GM18870 (cell line): ENCODE measurements around the gene KIF27.
"Not testable (repeated sequence)": the region's sequence is repeated elsewhere in the genome, so short reads cannot be mapped to it uniquely, and the experiment has no call there.

Experiments used
- ATAC-seq: cut with Tn5 transposase; IDR thresholded peaks from one replicate; pipeline ENCODE4 v1.9.1; 2021; ENCODE audit warnings: moderate library complexity; ENCODE audit not compliant: unreplicated experiment

The KIF27 gene

DNA sequence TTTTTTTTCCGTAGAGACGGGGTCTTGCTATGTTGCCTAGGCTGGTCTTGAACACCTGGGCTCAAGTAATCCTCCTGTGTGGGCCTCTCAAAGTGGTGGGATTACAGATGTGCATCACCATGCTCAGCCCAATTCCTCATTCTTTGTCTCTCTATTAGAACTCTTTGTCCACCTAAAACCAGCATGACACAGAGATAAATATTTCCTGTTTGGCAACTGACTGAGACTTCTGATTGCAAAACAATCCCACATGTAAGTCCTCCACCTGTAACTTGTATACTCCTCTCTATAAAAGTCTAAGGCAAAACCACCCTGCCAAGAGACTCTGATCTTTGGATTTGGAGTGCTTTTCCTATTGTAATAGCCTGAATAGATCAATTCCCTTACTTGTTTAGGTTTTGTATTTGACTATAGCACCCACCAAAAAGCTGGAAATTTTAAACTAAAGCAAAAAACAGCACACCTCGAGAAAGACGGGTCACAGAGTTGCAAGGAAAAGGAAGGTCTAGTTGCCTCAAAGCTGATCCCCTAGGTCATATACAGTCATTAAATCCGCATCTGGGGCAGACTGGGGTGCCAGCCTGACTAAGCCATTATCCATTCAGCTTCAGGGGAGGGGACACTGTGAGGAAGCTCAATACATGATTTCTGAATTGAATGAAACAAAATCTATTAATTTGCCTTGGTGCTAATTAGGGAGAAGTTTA lies 13.5 kb upstream of the KIF27 start:
- ATAC-seq, result no peak

GRCh38 chr9:83933790-83934189 lies 12.6 kb upstream of the KIF27 start:
- ATAC-seq, result no peak

DNA sequence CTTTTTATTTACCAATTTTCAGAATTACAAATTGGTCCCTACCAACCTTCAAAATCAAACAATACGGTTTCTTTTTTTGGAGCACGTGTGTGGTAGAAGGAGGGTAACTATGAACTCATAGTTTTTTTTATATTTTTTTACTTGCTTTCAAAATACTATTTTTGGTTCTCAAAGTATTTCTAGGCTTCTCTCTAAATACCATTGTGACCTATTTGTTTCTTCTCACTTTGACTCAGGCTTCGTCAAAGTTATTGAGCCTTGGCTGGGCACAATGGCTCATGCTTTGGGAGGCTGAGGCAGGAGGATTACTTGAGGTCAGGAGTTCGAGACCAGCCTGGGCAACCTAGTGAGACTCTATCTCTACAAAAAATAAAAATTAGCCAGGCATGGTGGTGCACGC lies 11.6 kb upstream of the KIF27 start:
- no peak for ATAC-seq

- no peak for ATAC-seq
Observed at GRCh38 chr9:83932011-83932410, 10.8 kb upstream of the KIF27 start.

DNA sequence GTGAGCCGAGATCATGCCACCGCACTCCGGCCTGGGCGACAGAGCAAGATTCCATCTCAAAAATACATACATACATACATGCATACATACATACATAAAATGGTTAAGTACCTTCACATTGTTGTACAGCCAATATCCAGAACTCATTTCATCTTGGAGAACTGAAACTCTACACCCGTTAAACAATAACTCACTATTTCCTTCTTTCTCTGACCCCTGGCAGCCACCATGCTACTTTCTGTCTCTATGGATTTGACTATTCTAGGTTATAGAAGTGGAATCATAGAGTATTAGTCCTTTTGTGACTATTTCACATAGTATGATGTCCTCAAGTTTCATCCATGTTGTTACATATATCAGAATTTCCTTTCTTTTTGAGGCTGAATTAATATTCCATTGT lies 9.6 kb upstream of the KIF27 start:
- ATAC-seq, result no peak

- ATAC-seq, result no peak
Observed at GRCh38 chr9:83927591-83927990, 6.4 kb upstream of the KIF27 start.

DNA sequence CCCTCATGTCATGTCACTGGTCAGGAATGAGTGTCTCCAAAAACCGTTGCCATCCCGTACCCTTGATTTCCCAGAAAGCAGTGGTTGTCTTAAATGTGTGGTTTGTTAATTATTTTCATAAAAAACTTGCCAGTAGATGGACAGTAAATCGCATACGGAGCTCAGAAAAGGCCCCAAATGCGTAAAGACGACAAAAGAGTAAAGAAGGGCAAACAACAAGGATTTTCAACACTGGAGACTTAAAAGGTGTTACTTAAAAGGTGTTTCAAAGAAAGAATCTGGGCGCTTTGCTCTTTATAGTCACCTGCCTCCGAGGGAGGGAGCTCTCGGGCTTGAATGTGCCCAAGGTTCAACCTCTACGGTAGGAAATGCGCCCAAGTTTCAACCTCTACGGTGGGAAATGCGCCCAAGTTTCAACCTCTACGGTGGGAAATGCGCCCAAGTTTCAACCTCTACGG lies 734 bp downstream of the KIF27 start:
- peak; percentile 21 for ATAC-seq

- ATAC-seq, result no peak
Observed at GRCh38 chr9:83919111-83919510, 2.1 kb downstream of the KIF27 start.

DNA sequence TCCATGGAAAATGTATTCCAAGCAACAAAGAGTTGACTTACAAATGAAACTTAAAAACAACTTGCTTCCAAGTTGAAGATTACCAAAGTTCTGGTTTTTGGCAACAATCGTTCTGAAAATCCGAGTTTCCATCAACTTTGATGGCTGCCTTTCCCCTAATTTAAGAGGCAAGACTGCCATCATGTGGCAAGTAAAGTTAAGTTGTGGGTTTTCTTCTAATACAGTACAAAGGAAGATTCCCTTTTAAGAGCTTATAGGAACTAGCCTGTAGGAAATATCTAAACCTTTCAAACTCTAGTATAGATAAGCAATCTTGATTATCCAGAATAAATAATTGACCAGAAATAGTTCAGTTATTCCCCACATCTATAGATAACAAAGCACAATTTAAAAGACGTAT lies 9.0 kb downstream of the KIF27 start:
- peak; percentile 58 for ATAC-seq

GRCh38 chr9:83906144-83906543 lies 15.1 kb downstream of the KIF27 start:
- no peak for ATAC-seq

DNA sequence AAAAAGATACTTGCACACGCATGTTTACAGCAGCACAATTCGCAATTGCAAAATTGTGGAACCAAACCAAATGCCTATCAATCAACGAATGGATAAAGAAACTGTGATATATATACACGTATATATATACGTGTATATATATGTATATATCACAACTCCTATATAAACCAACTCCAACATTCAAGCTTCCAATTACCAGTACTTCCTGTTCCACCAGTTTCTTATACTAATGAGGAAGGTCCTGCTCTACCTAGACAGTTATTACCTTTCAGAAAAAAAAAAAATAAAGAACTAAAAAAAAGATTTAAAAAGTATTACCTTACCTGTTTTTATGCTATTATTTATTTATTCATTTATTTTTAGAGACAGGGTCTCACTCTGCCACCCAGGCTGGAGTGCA lies 20.6 kb downstream of the KIF27 start:
- ATAC-seq, result not testable (repeated sequence)

- ATAC-seq, result not testable (repeated sequence)
Observed at GRCh38 chr9:83894301-83894700, 26.9 kb downstream of the KIF27 start.

GRCh38 chr9:83886498-83886897 lies 34.7 kb downstream of the KIF27 start:
- not testable (repeated sequence) for ATAC-seq

- ATAC-seq, result not testable (repeated sequence)
Observed at GRCh38 chr9:83885559-83886240, 35.5 kb downstream of the KIF27 start.

DNA sequence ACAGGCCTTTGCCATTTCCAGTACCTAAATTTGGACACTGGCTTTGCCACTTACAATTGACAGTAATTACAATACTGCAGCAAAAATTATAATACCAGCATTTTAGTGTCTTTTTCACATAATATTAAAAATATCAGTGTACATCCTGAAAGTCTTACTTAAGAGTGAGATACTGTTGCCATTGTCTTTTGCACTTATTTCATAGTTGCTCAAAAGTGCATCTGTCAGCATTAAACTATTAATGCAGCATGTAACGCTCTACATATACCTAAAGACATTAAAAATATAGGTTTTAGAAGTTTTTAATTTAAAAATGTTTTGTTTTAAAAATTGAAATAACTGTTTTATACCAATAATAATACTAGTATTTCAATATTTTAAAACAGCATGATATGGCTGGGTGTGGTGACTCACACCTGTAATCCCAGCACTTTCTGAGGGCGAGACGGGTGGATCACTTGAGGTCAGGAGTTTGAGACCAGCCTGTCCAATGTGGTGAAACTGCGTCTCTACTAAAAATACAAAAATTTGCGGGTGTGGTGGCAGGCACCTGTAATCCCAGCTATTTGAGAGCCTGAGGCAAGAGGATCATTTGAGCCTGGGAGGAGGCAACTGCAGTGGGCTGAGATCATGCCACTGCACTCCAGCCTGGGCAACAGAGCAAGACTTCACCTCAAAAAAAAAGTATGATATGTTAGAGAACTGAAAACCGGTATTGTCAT lies 39.4 kb downstream of the KIF27 start:
- not testable (repeated sequence) for ATAC-seq

DNA sequence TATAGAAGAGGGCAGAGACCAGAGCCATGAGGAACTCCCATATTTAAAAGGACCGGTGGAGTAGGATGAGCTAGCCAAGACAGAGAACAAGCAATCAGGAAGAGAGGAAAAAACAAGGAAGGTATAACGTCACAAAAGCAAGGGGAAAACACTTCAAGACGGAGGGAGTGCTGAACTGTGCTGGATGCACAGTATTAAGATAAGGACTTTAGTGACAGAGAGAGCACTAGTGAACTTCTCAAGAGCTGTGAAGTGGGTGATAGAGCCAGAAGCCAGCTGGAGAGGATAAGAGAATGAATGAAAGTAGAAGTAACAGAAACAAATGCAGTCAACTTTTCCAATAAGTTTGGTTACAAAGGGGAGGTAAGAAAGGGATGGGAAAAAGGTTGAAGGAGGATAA lies 45.7 kb downstream of the KIF27 start:
- not testable (repeated sequence) for ATAC-seq

DNA sequence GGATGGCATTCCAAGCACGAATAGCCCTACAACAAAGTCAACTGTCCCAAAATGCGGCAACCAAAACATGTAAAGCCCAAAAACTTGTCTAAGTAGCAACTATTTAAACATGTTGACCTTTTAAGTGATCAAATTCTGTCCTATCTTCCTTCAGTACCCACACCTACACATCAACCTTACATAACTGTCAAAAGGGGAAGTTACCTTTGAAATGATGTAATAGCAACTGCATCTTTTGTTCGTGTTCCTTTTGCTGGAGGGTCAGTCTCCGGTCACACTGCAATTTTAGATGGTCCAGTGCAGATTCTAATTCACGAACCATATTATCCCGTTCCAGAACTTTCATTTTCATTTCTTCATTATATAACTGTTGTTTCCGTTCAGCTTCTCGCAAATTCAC lies 71.3 kb downstream of the KIF27 start:
- ATAC-seq, result not testable (repeated sequence)

DNA sequence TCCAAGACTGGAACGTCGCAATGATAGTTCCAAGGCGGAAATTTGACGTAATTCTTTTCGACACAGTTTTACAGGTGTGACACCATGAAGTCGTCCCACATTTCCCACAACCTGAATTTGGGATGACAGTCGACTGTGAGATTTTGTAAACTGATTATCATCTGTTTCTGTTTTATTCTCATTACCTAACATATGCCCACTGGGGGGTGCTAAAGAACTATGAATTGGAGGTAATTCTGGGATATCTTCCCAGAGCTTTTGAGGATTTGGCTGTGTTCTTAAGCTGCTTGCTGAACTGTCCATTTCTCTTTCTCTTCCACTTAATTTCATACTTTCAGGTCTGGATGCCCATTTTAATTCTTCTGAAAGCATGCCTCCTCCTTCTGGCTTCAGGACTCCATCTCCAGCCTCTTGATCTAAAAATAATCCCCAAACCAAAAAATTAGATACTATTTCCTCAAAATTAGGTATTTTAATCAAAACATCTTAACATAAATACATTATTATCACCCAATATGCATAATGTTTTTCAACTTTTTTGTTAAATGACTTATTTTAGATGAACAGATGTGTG lies 84.1 kb downstream of the KIF27 start:
- ATAC-seq, result not testable (repeated sequence)

GRCh38 chr9:83830426-83831071 lies 90.7 kb downstream of the KIF27 start:
- not testable (repeated sequence) for ATAC-seq

DNA sequence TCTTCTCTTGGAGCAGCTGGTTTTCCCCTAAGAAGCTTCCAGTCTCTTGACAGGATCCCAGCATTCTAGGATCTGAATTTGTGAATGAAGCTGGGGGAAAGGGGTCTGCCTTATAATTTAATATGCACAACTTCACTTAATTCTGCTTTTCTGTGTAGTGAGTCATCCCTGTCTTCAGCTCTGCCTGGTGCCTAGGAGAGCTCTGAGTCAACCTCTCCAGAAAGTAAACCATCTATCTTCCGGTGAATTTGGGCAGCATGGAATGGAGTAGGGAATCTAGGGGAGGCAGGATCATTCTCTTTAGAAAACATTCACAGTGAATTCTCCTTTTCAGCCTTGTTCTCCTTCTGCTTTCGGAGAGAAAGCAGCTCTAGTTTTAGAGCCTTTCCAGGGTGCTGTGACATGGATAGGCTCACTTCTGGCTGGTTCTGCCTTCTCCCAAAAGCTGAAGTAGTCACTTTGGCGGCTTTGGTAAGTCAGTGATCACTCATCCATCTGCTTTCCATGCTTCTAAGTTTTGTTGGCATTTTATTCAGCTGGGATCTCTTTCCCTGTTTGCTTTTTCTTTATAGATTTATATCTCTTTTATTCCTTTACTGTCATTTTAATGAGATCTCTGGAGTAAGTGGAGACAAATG lies 96.1 kb downstream of the KIF27 start:
- ATAC-seq, result not testable (repeated sequence)
